HCT116 (cell line): Measurements from ENCODE around the gene ASS1. TPM values are rescaled to one million over a fixed set of nuclear protein-coding genes. Genes with fewer than 3 reads are reported as not detected.

Experiments
- ATAC-seq: fragments of 200-7000 bp; cut with Tn5 transposase; 2 replicates; pipeline ENCODE4 v1.9.1; 2020; ENCODE audit warnings: mild to moderate bottlenecking, moderate library complexity
- BruUV-seq: library from RNA; stranded (reverse); fragments of 400-500 nt; replicated peaks from 2 replicates; lab custom pipeline; 2021; lab: Mats Ljungman, UMichigan
- CTCF ChIA-PET: fragments of 300-600 bp; sonication (Branson Sonifier 250); formaldehyde crosslinking; loops from one replicate; lab custom pipeline; 2021; ENCODE audit warnings: antibody characterized with exemption; lab: Charles Lee
- POLR2A ChIA-PET: fragments of 300-600, 350-600 bp; sonication (Branson Sonifier 250); formaldehyde crosslinking; loops from one replicate; lab custom pipeline; 2021; ENCODE audit warnings: antibody characterized with exemption; lab: Charles Lee
- RAD21 ChIA-PET, 2 experiments: fragments of 300-600 bp; sonication (Branson Sonifier 250); formaldehyde crosslinking; loops; one replicate each; lab custom pipeline; 2023; ENCODE audit warnings: low total read pairs in 2 of 2; ENCODE audit not compliant: uncharacterized antibody in 2 of 2, unreplicated experiment in 2 of 2, low non-redundant PET in 1 of 2; lab: Charles Lee
- DNase-seq: peaks from one replicate; pipeline ENCODE4 v3.0.0-alpha.2; 2010; ENCODE audit warnings: low read depth, low spot score
- H2AFZ ChIP-seq: fragments of 200-600 bp; shearing (Covaris generic), sonication (generic); 2 replicates; pipeline ENCODE4 v1.6.1; 2017; ENCODE audit warnings: low read depth, mixed run types, mixed read lengths, antibody characterized with exemption, low read length; ENCODE audit not compliant: poor library complexity, severe bottlenecking
- H3K27ac ChIP-seq: 2 replicates; pipeline ENCODE4 v1.5.1; 2012; ENCODE audit warnings: low read depth, low read length
- H3K27me3 ChIP-seq: fragments of 200-600 bp; sonication (generic); 2 replicates; pipeline ENCODE4 v1.6.1; 2016; ENCODE audit warnings: mixed run types, low read length, mixed read lengths; ENCODE audit not compliant: insufficient read depth
- H3K36me3 ChIP-seq, 2 experiments: fragments of 200-500 bp in 1 of 2; fragments of 200-600 bp in 1 of 2; sonication (Bioruptor generic) in 1 of 2; sonication (generic) in 1 of 2; 2 replicates each; pipeline versions ENCODE4 v1.5.1 to v1.6.1; 2014 to 2016; ENCODE audit warnings: low read length in 2 of 2, inconsistent platforms in 1 of 2, mixed read lengths in 1 of 2, mixed run types in 1 of 2; ENCODE audit not compliant: insufficient read depth in 2 of 2, control insufficient read depth in 1 of 2
- H3K4me1 ChIP-seq, 2 experiments: fragments of 200-600 bp in 1 of 2; sonication (generic) in 1 of 2; 2 replicates each; pipeline versions ENCODE4 v1.5.1 to v1.6.1; 2012 to 2017; ENCODE audit warnings: low read length in 2 of 2, inconsistent platforms in 1 of 2, mild to moderate bottlenecking in 1 of 2, mixed read lengths in 1 of 2, mixed run types in 1 of 2, moderate library complexity in 1 of 2; ENCODE audit not compliant: insufficient read depth in 2 of 2, control insufficient read depth in 1 of 2
- H3K4me2 ChIP-seq: fragments of 200-600 bp; sonication (generic); 2 replicates; pipeline ENCODE4 v1.6.1; 2017; ENCODE audit warnings: mixed run types, low read length, mixed read lengths
- H3K4me3 ChIP-seq, 2 experiments: fragments of 200-600 bp in 1 of 2; sonication (generic) in 1 of 2; replicated peaks in 1 of 2; 2 replicates each; pipeline ENCODE4 v1.5.1; 2011 to 2016; ENCODE audit warnings: low read length in 2 of 2, control low read depth in 1 of 2, low read depth in 1 of 2, mild to moderate bottlenecking in 1 of 2, mixed read lengths in 1 of 2, mixed run types in 1 of 2
- H3K79me2 ChIP-seq: fragments of 200-600 bp; sonication (generic); 2 replicates; pipeline ENCODE4 v1.6.1; 2017; ENCODE audit warnings: mild to moderate bottlenecking, mixed run types, low read length, moderate library complexity, mixed read lengths; ENCODE audit not compliant: insufficient read depth
- H3K9ac ChIP-seq: fragments of 200-600 bp; sonication (generic); 2 replicates; pipeline ENCODE4 v1.6.1; 2016; ENCODE audit warnings: low read length, mixed read lengths
- H3K9me2 ChIP-seq: fragments of 200-600 bp; sonication (generic), shearing (Covaris generic); 2 replicates; pipeline ENCODE4 v1.6.1; 2017; ENCODE audit warnings: mixed run types, mild to moderate bottlenecking, moderate library complexity; ENCODE audit not compliant: insufficient read depth
- H3K9me3 ChIP-seq, 2 experiments: fragments of 200-500 bp in 1 of 2; fragments of 200-600 bp in 1 of 2; sonication (Bioruptor generic) in 1 of 2; sonication (generic) in 1 of 2; 2 replicates each; pipeline ENCODE4 v1.6.1; 2014 to 2017; ENCODE audit warnings: low read length in 2 of 2, mixed read lengths in 2 of 2, inconsistent platforms in 1 of 2, low read depth in 1 of 2, mild to moderate bottlenecking in 1 of 2, mixed run types in 1 of 2, moderate library complexity in 1 of 2; ENCODE audit not compliant: control insufficient read depth in 1 of 2, insufficient read depth in 1 of 2
- H4K20me1 ChIP-seq: fragments of 200-600 bp; sonication (generic), shearing (Covaris generic); 2 replicates; pipeline ENCODE4 v1.6.1; 2017; ENCODE audit warnings: mixed run types, mild to moderate bottlenecking, moderate library complexity; ENCODE audit not compliant: insufficient read depth
- CBX3 ChIP-seq: IDR thresholded peaks from 2 replicates; pipeline ENCODE4 v1.6.1; 2012; ENCODE audit warnings: low read depth
- CEBPB ChIP-seq: IDR thresholded peaks from 2 replicates; pipeline ENCODE4 v1.6.1; 2012; ENCODE audit warnings: low read depth
- EZH2 ChIP-seq: fragments of 200-600 bp; sonication (generic); IDR thresholded peaks from 2 replicates; pipeline ENCODE4 v1.6.1; 2017; ENCODE audit warnings: antibody characterized with exemption, mixed run types
- MAX ChIP-seq: IDR thresholded peaks from 2 replicates; pipeline ENCODE4 v1.6.1; 2012
- POLR2A ChIP-seq: IDR thresholded peaks from 2 replicates; pipeline ENCODE4 v1.7.0; 2011; ENCODE audit warnings: borderline replicate concordance; ENCODE audit not compliant: insufficient read depth, insufficient read length; ENCODE audit errors: extremely low read depth
- POLR2AphosphoS5 ChIP-seq: IDR thresholded peaks from 2 replicates; pipeline ENCODE4 v1.6.1; 2011; ENCODE audit warnings: mild to moderate bottlenecking, low read depth, low read length, moderate library complexity
- REST ChIP-seq: IDR thresholded peaks from 2 replicates; pipeline ENCODE4 v1.6.1; 2012; ENCODE audit warnings: low read depth
- SIN3A ChIP-seq: IDR thresholded peaks from 2 replicates; pipeline ENCODE4 v1.6.1; 2012; ENCODE audit warnings: low read depth
- YY1 ChIP-seq: IDR thresholded peaks from 2 replicates; pipeline ENCODE4 v1.6.1; 2011; ENCODE audit warnings: low read length, low read depth, moderate library complexity, mild to moderate bottlenecking; ENCODE audit not compliant: insufficient replicate concordance; ENCODE audit errors: extremely low read depth
- ZBTB33 ChIP-seq: IDR thresholded peaks from 2 replicates; pipeline ENCODE4 v1.6.1; 2011; ENCODE audit warnings: mild to moderate bottlenecking, low read length, moderate library complexity; ENCODE audit not compliant: insufficient replicate concordance; ENCODE audit errors: extremely low read depth
- ZFX ChIP-seq: fragments of 450-650 bp; IDR thresholded peaks from 2 replicates; pipeline ENCODE4 v1.6.1; 2017
- intact Hi-C: fragments of 100-400 bp; cut with micrococcal nuclease; formaldehyde crosslinking; loops from 2 replicates; pipeline ENCODE4 v1.10.0; 2022
- total RNA-seq: library from RNA; stranded (reverse); gene quantifications from one replicate; pipeline ENCODE4 v1.2.1, GENCODE V29; 2021; ENCODE audit not compliant: unreplicated experiment

The ASS1 gene
- total RNA-seq, 1 experiment from 2014 or later: 92.6 TPM

GRCh38 chr9:130426467-130426773, 18.3 kb upstream of the ASS1 start (continued):
- TF ChIP-seq ZBTB33 (no peak), POLR2AphosphoS5 (no peak), SIN3A (no peak), REST (no peak), EZH2 (no peak), CEBPB (no peak), ZFX (no peak)
- TF ChIP-seq, all 23 proteins: peak for 0

GRCh38 chr9:130426883-130427282, 17.9 kb upstream of the ASS1 start:
- Histone ChIP-seq H3K4me2 (peak overlapping the region; percentile 54), H3K4me3 (no peak overlapping the region), H3K9me2 (no peaks in the 10 kb centered on the region), H3K27me3 (no peaks in the 10 kb centered on the region), H3K9ac (0 out of 2 replicates have a peak overlapping the region, but pooled peaks have one; percentile 16), H3K9me3 (no peaks in the 10 kb centered on the region), H3K79me2 (no peaks in the 10 kb centered on the region), H3K4me1 (peaks cover 13 to 19% of the 10 kb centered on the region in 2 experiments), H3K27ac (peak overlapping the region; percentile 13; the same call in 1 of the 2 replicates), H2AFZ (peak overlapping the region; percentile 41), H3K36me3 (no peaks in the 10 kb centered on the region), H4K20me1 (no peaks in the 10 kb centered on the region)
- ATAC-seq (peak; percentile 94), DNase-seq (no peak)
- RAD21 ChIA-PET: interaction anchor here (0.5 to 0.6 kb wide), 2 partner anchors 34 to 45 kb away, joined by 3 to 6 read pairs; no protein-coding TSS in a partner anchor
- intact Hi-C loops: no loop called here
- TF ChIP-seq MAX (peak; percentile 86; the same call in 1 of the 2 replicates), YY1 (peak; percentile 29), POLR2A (no peak), CBX3 (no peak)
- no TSS peak for BruUV-seq
- POLR2A ChIA-PET: interaction anchor here (0.6 to 1.0 kb wide), 2 partner anchors 21 to 77 kb away, joined by 3 to 7 read pairs; no protein-coding TSS in a partner anchor
- CTCF ChIA-PET: no interaction called here
